DND-41 (cell line): ENCODE results near the gene FBXL14.

Source experiments
- CTCF ChIP-seq: IDR thresholded peaks from 2 replicates; pipeline ENCODE4 v1.5.1; 2012; ENCODE audit warnings: borderline replicate concordance, low read length, moderate library complexity, mild to moderate bottlenecking; ENCODE audit not compliant: poor library complexity, severe bottlenecking; ENCODE audit errors: extremely low read depth
- EZH2 ChIP-seq: IDR thresholded peaks from 3 replicates; pipeline ENCODE4 v1.6.1; 2012; ENCODE audit warnings: borderline replicate concordance, low read depth, mild to moderate bottlenecking, moderate library complexity, low read length, inconsistent platforms; ENCODE audit not compliant: severe bottlenecking

GRCh38 chr12:1588575-1588947 is 5.8 kb downstream of the FBXL14 start:
- TF ChIP-seq EZH2 (no peak), CTCF (no peak)
